Activated CD8-positive, alpha-beta T cell treated with anti-CD3 and anti-CD28 coated beads for 36 hours (primary cell): ENCODE measurements around the gene FKBP15. TPM values are rescaled to one million over a fixed set of nuclear protein-coding genes. Genes with fewer than 3 reads are reported as not detected.
A peak's percentile ranks its signal among the peaks of the same experiment; 100 is the strongest.

Source experiments
- ATAC-seq: fragments of 200-7000 bp; cut with Tn5 transposase; one replicate; pipeline ENCODE4 v1.10.0; 2021; ENCODE audit warnings: mild to moderate bottlenecking, moderate library complexity
- CTCF ChIA-PET: fragments of 350-600 bp; sonication (Branson Sonifier 250); formaldehyde crosslinking; loops from one replicate; lab custom pipeline; 2021; ENCODE audit warnings: antibody characterized with exemption; lab: Charles Lee
- POLR2A ChIA-PET: fragments of 350-600 bp; sonication (Branson Sonifier 250); formaldehyde crosslinking; loops from one replicate; lab custom pipeline; 2021; ENCODE audit warnings: antibody characterized with exemption; lab: Charles Lee
- DNase-seq: peaks from one replicate; pipeline ENCODE4 v3.0.0-alpha.2; 2020
- H3K27ac Mint-ChIP-seq: one replicate; pipeline ENCODE4 v1.8.0; 2021; ENCODE audit warnings: mild to moderate bottlenecking, mixed read lengths
- H3K27me3 Mint-ChIP-seq: one replicate; pipeline ENCODE4 v1.8.0; 2021; ENCODE audit warnings: mixed read lengths
- H3K36me3 Mint-ChIP-seq: one replicate; pipeline ENCODE4 v1.8.0; 2021; ENCODE audit warnings: low read depth, mixed read lengths
- H3K4me1 Mint-ChIP-seq: one replicate; pipeline ENCODE4 v1.8.0; 2021; ENCODE audit warnings: low read depth, mixed read lengths
- H3K4me3 Mint-ChIP-seq: one replicate; pipeline ENCODE4 v1.8.0; 2021; ENCODE audit warnings: mild to moderate bottlenecking, moderate library complexity, mixed read lengths
- H3K9me3 Mint-ChIP-seq: one replicate; pipeline ENCODE4 v1.8.0; 2021; ENCODE audit warnings: mixed read lengths
- intact Hi-C: fragments of 100-400 bp; cut with micrococcal nuclease; formaldehyde crosslinking; loops from one replicate; pipeline ENCODE4 v1.10.0; 2022
- total RNA-seq, 2 experiments: library from RNA; stranded (reverse); gene quantifications; one replicate each; pipeline ENCODE4 v1.2.3, GENCODE V29; 2021
- TF ChIP-seq, protein P1 (sequence below): fragments of 200-600 bp; IDR thresholded peaks from one replicate; pipeline ENCODE4 v1.8.0; 2022; ENCODE audit warnings: antibody characterized with exemption, mild to moderate bottlenecking

Gene FKBP15, protein sequence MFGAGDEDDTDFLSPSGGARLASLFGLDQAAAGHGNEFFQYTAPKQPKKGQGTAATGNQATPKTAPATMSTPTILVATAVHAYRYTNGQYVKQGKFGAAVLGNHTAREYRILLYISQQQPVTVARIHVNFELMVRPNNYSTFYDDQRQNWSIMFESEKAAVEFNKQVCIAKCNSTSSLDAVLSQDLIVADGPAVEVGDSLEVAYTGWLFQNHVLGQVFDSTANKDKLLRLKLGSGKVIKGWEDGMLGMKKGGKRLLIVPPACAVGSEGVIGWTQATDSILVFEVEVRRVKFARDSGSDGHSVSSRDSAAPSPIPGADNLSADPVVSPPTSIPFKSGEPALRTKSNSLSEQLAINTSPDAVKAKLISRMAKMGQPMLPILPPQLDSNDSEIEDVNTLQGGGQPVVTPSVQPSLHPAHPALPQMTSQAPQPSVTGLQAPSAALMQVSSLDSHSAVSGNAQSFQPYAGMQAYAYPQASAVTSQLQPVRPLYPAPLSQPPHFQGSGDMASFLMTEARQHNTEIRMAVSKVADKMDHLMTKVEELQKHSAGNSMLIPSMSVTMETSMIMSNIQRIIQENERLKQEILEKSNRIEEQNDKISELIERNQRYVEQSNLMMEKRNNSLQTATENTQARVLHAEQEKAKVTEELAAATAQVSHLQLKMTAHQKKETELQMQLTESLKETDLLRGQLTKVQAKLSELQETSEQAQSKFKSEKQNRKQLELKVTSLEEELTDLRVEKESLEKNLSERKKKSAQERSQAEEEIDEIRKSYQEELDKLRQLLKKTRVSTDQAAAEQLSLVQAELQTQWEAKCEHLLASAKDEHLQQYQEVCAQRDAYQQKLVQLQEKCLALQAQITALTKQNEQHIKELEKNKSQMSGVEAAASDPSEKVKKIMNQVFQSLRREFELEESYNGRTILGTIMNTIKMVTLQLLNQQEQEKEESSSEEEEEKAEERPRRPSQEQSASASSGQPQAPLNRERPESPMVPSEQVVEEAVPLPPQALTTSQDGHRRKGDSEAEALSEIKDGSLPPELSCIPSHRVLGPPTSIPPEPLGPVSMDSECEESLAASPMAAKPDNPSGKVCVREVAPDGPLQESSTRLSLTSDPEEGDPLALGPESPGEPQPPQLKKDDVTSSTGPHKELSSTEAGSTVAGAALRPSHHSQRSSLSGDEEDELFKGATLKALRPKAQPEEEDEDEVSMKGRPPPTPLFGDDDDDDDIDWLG
- total RNA-seq = 10 to 100 TPM; 32.5 to 33.7 TPM

- Mint-ChIP-seq H3K4me1 (peaks cover 45% of the 10 kb centered on the region), H3K9me3 (no peaks in the 10 kb centered on the region), H3K4me3 (peak within 1 kb of the TSS; percentile 86), H3K36me3 (peaks cover 11% of the 10 kb centered on the region), H3K27ac (peak within 1 kb of the TSS; percentile 89), H3K27me3 (no peaks in the 10 kb centered on the region)
- CTCF ChIA-PET = interaction anchor here (0.7 to 4.5 kb wide), 9 partner anchors 12 to 437 kb away, joined by 3 to 35 read pairs (median 4); partner anchors contain the start of genes CDC26 and PRPF4
- POLR2A ChIA-PET = interaction anchor here (0.9 to 3.3 kb wide), 9 partner anchors 11 to 358 kb away, joined by 3 to 20 read pairs (median 4); partner anchors contain the start of genes CDC26 and PRPF4
- TF ChIP-seq, protein P1, sequence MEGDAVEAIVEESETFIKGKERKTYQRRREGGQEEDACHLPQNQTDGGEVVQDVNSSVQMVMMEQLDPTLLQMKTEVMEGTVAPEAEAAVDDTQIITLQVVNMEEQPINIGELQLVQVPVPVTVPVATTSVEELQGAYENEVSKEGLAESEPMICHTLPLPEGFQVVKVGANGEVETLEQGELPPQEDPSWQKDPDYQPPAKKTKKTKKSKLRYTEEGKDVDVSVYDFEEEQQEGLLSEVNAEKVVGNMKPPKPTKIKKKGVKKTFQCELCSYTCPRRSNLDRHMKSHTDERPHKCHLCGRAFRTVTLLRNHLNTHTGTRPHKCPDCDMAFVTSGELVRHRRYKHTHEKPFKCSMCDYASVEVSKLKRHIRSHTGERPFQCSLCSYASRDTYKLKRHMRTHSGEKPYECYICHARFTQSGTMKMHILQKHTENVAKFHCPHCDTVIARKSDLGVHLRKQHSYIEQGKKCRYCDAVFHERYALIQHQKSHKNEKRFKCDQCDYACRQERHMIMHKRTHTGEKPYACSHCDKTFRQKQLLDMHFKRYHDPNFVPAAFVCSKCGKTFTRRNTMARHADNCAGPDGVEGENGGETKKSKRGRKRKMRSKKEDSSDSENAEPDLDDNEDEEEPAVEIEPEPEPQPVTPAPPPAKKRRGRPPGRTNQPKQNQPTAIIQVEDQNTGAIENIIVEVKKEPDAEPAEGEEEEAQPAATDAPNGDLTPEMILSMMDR = no peak
- intact Hi-C loops = no loop called here
- peak; percentile 98 for DNase-seq
- peak; percentile 98 for ATAC-seq
Observed at GRCh38 chr9:113221003-113221799, at the start of gene FKBP15, which contains the start of gene SLC31A1. Gene FKBP15, minus strand, starts transcription at chr9:113221277. Its CDS starts 34 bp downstream, at chr9:113221243. Gene SLC31A1, plus strand, starts transcription at chr9:113221544. Its CDS starts 34,605 bp downstream, at chr9:113256149.

DNA sequence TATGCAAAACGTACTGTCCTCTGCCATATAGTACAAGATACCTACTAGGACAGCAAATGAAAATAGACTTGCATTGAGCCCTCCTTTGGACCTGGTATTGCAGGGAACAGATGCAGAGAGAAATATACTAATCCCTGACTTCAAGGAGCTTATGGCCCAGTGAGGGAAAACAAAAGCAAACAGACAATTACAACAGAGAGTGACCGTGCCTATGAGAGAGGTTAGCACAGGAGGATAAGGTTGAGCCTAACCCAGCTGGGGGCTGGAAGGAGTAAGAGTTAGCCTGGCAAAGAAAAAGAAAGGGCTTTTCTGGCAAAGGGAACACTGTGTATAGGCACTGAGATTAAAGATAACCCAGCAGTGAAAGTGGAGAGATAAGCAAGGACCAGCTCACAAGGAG lies 48.8 kb upstream of the FKBP15 start:
- no peaks in the 10 kb centered on the region for H3K9me3 Mint-ChIP-seq
- ATAC-seq = no peak
- peaks cover 18% of the 10 kb centered on the region for H3K4me1 Mint-ChIP-seq
- TF ChIP-seq, protein P1 = no peak
- no peak overlapping the region for H3K4me3 Mint-ChIP-seq
- H3K36me3 Mint-ChIP-seq = peaks cover 20% of the 10 kb centered on the region
- no peak overlapping the region for H3K27ac Mint-ChIP-seq
- H3K27me3 Mint-ChIP-seq = no peaks in the 10 kb centered on the region
- CTCF ChIA-PET = interaction anchor here (1.2 to 1.9 kb wide), 2 partner anchors 158 to 386 kb away, joined by 4 to 8 read pairs; no protein-coding TSS in a partner anchor
- POLR2A ChIA-PET = no interaction called here
- no peak for DNase-seq
- intact Hi-C loops = loop anchor here (10.0 kb wide), 2 partner anchors 75 to 245 kb away; partner anchors contain the start of genes BSPRY and WDR31

- intact Hi-C loops = no loop called here
- Mint-ChIP-seq H3K4me3 (no peak overlapping the region), H3K27ac (peak overlapping the region; percentile 20), H3K36me3 (peaks cover 20% of the 10 kb centered on the region), H3K9me3 (no peaks in the 10 kb centered on the region), H3K4me1 (peaks cover 18% of the 10 kb centered on the region), H3K27me3 (no peaks in the 10 kb centered on the region)
- ChIA-PET POLR2A (no interaction called here), CTCF (interaction anchor here (0.8 to 1.9 kb wide), 3 partner anchors 131 to 386 kb away, joined by 4 to 8 read pairs (median 4); partner anchors contain the start of gene ALAD)
- ATAC-seq = peak; percentile 13
- TF ChIP-seq, protein P1 = no peak
- no peak for DNase-seq
Observed at GRCh38 chr9:113269355-113269754, 48.3 kb upstream of the FKBP15 start.

DNA sequence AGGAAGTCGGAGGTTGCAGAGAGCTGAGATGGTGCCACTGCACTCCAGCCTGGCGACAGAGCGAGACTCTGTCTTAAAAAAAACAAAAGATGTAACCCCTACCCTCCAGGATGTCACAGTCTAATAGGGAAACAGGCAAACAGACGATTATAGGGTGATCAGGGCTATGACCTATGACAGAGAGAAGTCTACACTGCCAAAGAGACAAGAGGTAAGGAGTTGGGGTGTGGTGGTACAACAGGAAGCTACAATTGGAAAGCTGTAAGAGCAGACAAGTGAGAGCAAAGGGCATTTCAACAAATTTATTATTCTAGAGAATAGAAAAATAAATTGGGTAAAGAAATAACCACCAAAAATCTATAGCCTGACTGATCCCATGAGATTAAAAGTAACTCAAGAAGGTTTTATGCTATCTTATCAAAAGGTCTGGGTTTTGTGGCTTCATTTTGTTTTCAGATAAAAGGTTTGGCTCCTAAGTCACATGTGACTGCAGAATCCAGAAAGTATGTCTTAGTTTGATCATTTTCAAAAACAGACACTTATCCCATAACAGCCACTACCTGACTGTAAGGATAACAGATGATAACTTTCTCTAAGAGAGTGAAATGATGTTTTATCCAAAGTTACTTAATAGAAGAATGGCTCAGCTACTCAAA lies 47.0 kb upstream of the FKBP15 start:
- ChIA-PET POLR2A (no interaction called here), CTCF (no interaction called here)
- TF ChIP-seq, protein P1 = no peak
- peak overlapping the region; percentile 60 for H3K27ac Mint-ChIP-seq
- no peak for DNase-seq
- H3K4me1 Mint-ChIP-seq = peaks cover 8% of the 10 kb centered on the region
- H3K9me3 Mint-ChIP-seq = no peaks in the 10 kb centered on the region
- peaks cover 20% of the 10 kb centered on the region for H3K36me3 Mint-ChIP-seq
- H3K27me3 Mint-ChIP-seq = no peaks in the 10 kb centered on the region
- H3K4me3 Mint-ChIP-seq = no peak overlapping the region
- intact Hi-C loops = no loop called here
- ATAC-seq = no peak
